HepG2 (cell line): Measurements from ENCODE around the gene FPR3. TPM values are rescaled to one million over a fixed set of nuclear protein-coding genes. Genes with fewer than 3 reads are reported as not detected.

Experiments used
- ATAC-seq: fragments of 200-7000 bp; cut with Tn5 transposase; 3 replicates; pipeline ENCODE4 v1.9.1; 2020; ENCODE audit warnings: mild to moderate bottlenecking, moderate library complexity
- BruUV-seq: library from RNA; stranded (reverse); fragments of 400-500 nt; replicated peaks from 2 replicates; lab custom pipeline; 2021; lab: Mats Ljungman, UMichigan
- CTCF ChIA-PET: fragments of 300-600 bp; formaldehyde crosslinking; extraction: SDS; loops from one replicate; lab custom pipeline; 2021; ENCODE audit warnings: low total read pairs, inconsistent platforms, low intra/inter-chr PET ratio; lab: Yijun Ruan, JAX
- POLR2A ChIA-PET: fragments of 350-600 bp; sonication (Branson Sonifier 250); formaldehyde crosslinking; loops from one replicate; lab custom pipeline; 2020; ENCODE audit warnings: antibody characterized with exemption, inconsistent platforms; lab: Yijun Ruan, JAX
- DNase-seq: peaks from one replicate; pipeline ENCODE4 v3.0.0-alpha.2; 2015; ENCODE audit warnings: low spot score
- FAIRE-seq: peaks from 3 replicates; lab custom pipeline; 2011; peaks lifted over from hg19 to GRCh38; lab: Jason Lieb, UNC
- H2AFZ ChIP-seq: one replicate; pipeline ENCODE4 v1.6.1; 2011; ENCODE audit warnings: low read length, inconsistent platforms
- H3K27ac ChIP-seq: fragments of 300-600 bp; 3 replicates; pipeline ENCODE4 v1.8.0; 2011; ENCODE audit warnings: mixed run types, mild to moderate bottlenecking, mixed read lengths, low read length, inconsistent platforms; ENCODE audit not compliant: insufficient read depth; ENCODE audit errors: extremely low read length
- H3K27me3 ChIP-seq, 2 experiments: fragments of 200-600 bp in 1 of 2; 2 replicates in 1 of 2; 3 replicates in 1 of 2; pipeline versions ENCODE4 v1.6.0 to v1.8.0; 2011; ENCODE audit warnings: low read length in 2 of 2, mild to moderate bottlenecking in 2 of 2, moderate library complexity in 2 of 2, inconsistent platforms in 1 of 2; ENCODE audit not compliant: insufficient read depth in 2 of 2, control insufficient read depth in 1 of 2
- H3K36me3 ChIP-seq, 2 experiments: fragments of 200-600 bp in 1 of 2; replicated peaks in 1 of 2; 2 replicates in 1 of 2; 3 replicates in 1 of 2; pipeline versions ENCODE4 v1.5.1 to v1.8.0; 2011; ENCODE audit warnings: low read length in 2 of 2, inconsistent platforms in 1 of 2; ENCODE audit not compliant: insufficient read depth in 2 of 2, control insufficient read depth in 1 of 2
- H3K4me1 ChIP-seq: 2 replicates; pipeline ENCODE4 v1.5.1; 2012; ENCODE audit warnings: low read length, inconsistent platforms; ENCODE audit not compliant: insufficient read depth
- H3K4me2 ChIP-seq: 2 replicates; pipeline ENCODE4 v1.6.0; 2011; ENCODE audit warnings: low read depth, low read length, inconsistent platforms
- H3K4me3 ChIP-seq, 3 experiments: fragments of 200-600 bp in 1 of 3; sonication (generic), shearing (Covaris generic) in 1 of 3; replicated peaks in 1 of 3; 2 replicates each; pipeline ENCODE4 v1.5.1; 2011 to 2016; ENCODE audit warnings: low read length in 3 of 3, inconsistent platforms in 2 of 3, low read depth in 2 of 3, mild to moderate bottlenecking in 2 of 3, control low read depth in 1 of 3, mixed read lengths in 1 of 3; ENCODE audit not compliant: insufficient read depth in 1 of 3
- H3K79me2 ChIP-seq: one replicate; pipeline ENCODE4 v1.6.1; 2011; ENCODE audit warnings: low read length, inconsistent platforms; ENCODE audit not compliant: insufficient read depth
- H3K9ac ChIP-seq: 2 replicates; pipeline ENCODE4 v1.6.0; 2011; ENCODE audit warnings: mild to moderate bottlenecking, low read depth, low read length, inconsistent platforms; ENCODE audit not compliant: insufficient read depth
- H3K9me3 ChIP-seq: 2 replicates; pipeline ENCODE4 v1.5.1; 2012; ENCODE audit warnings: mild to moderate bottlenecking, low read length
- H4K20me1 ChIP-seq: 2 replicates; pipeline ENCODE4 v1.6.0; 2011; ENCODE audit warnings: inconsistent platforms, mild to moderate bottlenecking, low read length, moderate library complexity; ENCODE audit not compliant: insufficient read depth
- CREM ChIP-seq, 2 experiments: sonication (generic) in 1 of 2; formaldehyde crosslinking in 1 of 2; IDR thresholded peaks; 2 replicates each; pipeline versions ENCODE4 v1.4.0 to v1.6.1; 2016 to 2020; ENCODE audit warnings: antibody characterized with exemption in 1 of 2, mild to moderate bottlenecking in 1 of 2, missing genetic modification reagents in 1 of 2
- MIER3 ChIP-seq: IDR thresholded peaks from 2 replicates; pipeline ENCODE4 v1.6.1; 2016; ENCODE audit warnings: missing compliant biosample characterization, borderline replicate concordance
- STAG1 ChIP-seq: sonication (generic); formaldehyde crosslinking; IDR thresholded peaks from 2 replicates; pipeline ENCODE4 v1.4.0; 2020; ENCODE audit warnings: missing genetic modification reagents
- TARDBP ChIP-seq: sonication (generic); formaldehyde crosslinking; IDR thresholded peaks from 2 replicates; pipeline ENCODE4 v1.8.0; 2022; ENCODE audit warnings: mild to moderate bottlenecking, missing genetic modification reagents
- ZKSCAN5 ChIP-seq: sonication (generic); formaldehyde crosslinking; IDR thresholded peaks from 2 replicates; pipeline ENCODE4 v1.5.1; 2020; ENCODE audit warnings: mild to moderate bottlenecking, missing genetic modification reagents
- ZNF121 ChIP-seq: sonication (generic); formaldehyde crosslinking; IDR thresholded peaks from 2 replicates; pipeline ENCODE4 v1.5.0; 2020; ENCODE audit warnings: mild to moderate bottlenecking, missing genetic modification reagents
- ZNF552 ChIP-seq: sonication (generic); formaldehyde crosslinking; IDR thresholded peaks from 2 replicates; pipeline ENCODE4 v1.9.0; 2022; ENCODE audit warnings: missing genetic modification reagents, mild to moderate bottlenecking, borderline replicate concordance
- ZNF577 ChIP-seq: sonication (generic); formaldehyde crosslinking; IDR thresholded peaks from 2 replicates; pipeline ENCODE4 v1.4.0; 2020; ENCODE audit warnings: mild to moderate bottlenecking, low read depth, missing genetic modification reagents, borderline replicate concordance
- WGBS: methylation state at CpG from one replicate; pipeline ENCODE4 v1.1.6; 2017; ENCODE audit warnings: low lambda C conversion rate; 5-methylcytosine and 5-hydroxymethylcytosine counted together
- in situ Hi-C: cut with HindIII; loops from 2 replicates; pipeline ENCODE4 v1.10.0; 2017; ENCODE audit warnings: low pct_unique_long_range_greater_than_20kb; ENCODE audit not compliant: extremely low pct_ligation_motif_present
- intact Hi-C: fragments of 100-400 bp; cut with micrococcal nuclease; formaldehyde crosslinking; loops from one replicate; pipeline ENCODE4 v1.10.0; 2022; ENCODE audit not compliant: unreplicated experiment
- polyA plus RNA-seq, 8 experiments: library from polyadenylated mRNA; depleted of rRNA in 3 of 8; stranded (reverse) in 7 of 8; unstranded in 1 of 8; fragments of >200 nt; fragmentation: Illumina TruSeq in 4 of 8; extraction: Trizol in 4 of 8; gene quantifications; 2 replicates each; pipeline versions ENCODE4 v1.2.1 to v1.2.3, GENCODE V29; 2011 to 2016; ENCODE audit warnings: low read depth in 4 of 8, missing spikeins in 1 of 8, mixed read lengths in 1 of 8; ENCODE audit not compliant: insufficient read depth in 1 of 8
- total RNA-seq, 5 experiments: library from RNA; depleted of rRNA; stranded (reverse); fragments of >200 nt; fragmentation: Illumina TruSeq; extraction: Trizol; gene quantifications; 2 replicates each; pipeline ENCODE4 v1.2.3, GENCODE V29; 2016; ENCODE audit warnings: low read depth in 1 of 5
- TF ChIP-seq, protein P1 (sequence below): sonication (generic); formaldehyde crosslinking; IDR thresholded peaks from 2 replicates; pipeline ENCODE4 v1.8.0; 2022; ENCODE audit warnings: missing genetic modification reagents, mild to moderate bottlenecking, borderline replicate concordance
- TF ChIP-seq, protein P2 (sequence below): sonication (generic); formaldehyde crosslinking; IDR thresholded peaks from 2 replicates; pipeline ENCODE4; 2020; ENCODE audit warnings: missing genetic modification reagents, mild to moderate bottlenecking, borderline replicate concordance
- TF ChIP-seq, protein P3 (sequence below): sonication (generic); formaldehyde crosslinking; IDR thresholded peaks from 2 replicates; pipeline ENCODE4 v1.5.1; 2020; ENCODE audit warnings: missing genetic modification reagents, mild to moderate bottlenecking, borderline replicate concordance

Gene FPR3
- total and polyA plus RNA-seq, 2 of the 13 experiments (the other 11 are each of a cell fraction or from before 2014, with no cell fraction given): not detected

DNA sequence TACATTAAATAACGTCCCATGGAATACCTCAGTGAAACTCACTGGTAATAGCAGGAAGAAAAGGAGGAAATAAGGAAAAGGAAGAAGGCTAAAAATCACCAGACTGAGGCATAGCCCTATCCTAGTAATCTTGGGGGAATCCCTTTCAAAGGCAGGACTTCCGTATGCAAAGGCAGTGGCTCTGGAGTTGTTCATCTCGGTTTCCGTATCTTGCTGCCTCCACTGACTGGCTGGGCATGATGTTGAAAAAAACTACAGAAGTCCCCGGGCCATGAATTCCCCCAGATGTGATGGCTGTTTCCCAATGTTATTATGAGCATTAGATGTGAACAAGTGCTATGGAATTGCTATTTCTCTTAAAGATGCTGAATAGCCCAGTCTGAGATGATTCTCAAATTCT is 28.5 kb upstream of the FPR3 start:
- ATAC-seq: no peak
- POLR2A ChIA-PET: no interaction called here
- Histone ChIP-seq H3K4me3 (no peak overlapping the region), H3K4me1 (no peaks in the 10 kb centered on the region), H3K79me2 (no peaks in the 10 kb centered on the region), H3K27me3 (no peaks in the 10 kb centered on the region; a peak in 1 of 5 replicates), H3K9me3 (no peaks in the 10 kb centered on the region), H3K27ac (no peak overlapping the region), H3K9ac (no peak overlapping the region), H3K4me2 (no peak overlapping the region), H3K36me3 (no peaks in the 10 kb centered on the region)
- in situ Hi-C loops: no loop called here
- no peak for DNase-seq
- no TSS peak for BruUV-seq
- TF ChIP-seq, protein P1, sequence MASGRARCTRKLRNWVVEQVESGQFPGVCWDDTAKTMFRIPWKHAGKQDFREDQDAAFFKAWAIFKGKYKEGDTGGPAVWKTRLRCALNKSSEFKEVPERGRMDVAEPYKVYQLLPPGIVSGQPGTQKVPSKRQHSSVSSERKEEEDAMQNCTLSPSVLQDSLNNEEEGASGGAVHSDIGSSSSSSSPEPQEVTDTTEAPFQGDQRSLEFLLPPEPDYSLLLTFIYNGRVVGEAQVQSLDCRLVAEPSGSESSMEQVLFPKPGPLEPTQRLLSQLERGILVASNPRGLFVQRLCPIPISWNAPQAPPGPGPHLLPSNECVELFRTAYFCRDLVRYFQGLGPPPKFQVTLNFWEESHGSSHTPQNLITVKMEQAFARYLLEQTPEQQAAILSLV (CRISPR knock-in tag): no peak
- no peak for TF ChIP-seq ZKSCAN5 (CRISPR knock-in tag)
- TF ChIP-seq, all 625 proteins: peak for 0
- intact Hi-C loops: no loop called here
- no peaks in the 10 kb centered on the region for H4K20me1 ChIP-seq
- CTCF ChIA-PET: no interaction called here
- H2AFZ ChIP-seq: no peak overlapping the region
- no peak for FAIRE-seq
- 20% methylated on average over 5 of the region's 5 CpGs for WGBS

DNA sequence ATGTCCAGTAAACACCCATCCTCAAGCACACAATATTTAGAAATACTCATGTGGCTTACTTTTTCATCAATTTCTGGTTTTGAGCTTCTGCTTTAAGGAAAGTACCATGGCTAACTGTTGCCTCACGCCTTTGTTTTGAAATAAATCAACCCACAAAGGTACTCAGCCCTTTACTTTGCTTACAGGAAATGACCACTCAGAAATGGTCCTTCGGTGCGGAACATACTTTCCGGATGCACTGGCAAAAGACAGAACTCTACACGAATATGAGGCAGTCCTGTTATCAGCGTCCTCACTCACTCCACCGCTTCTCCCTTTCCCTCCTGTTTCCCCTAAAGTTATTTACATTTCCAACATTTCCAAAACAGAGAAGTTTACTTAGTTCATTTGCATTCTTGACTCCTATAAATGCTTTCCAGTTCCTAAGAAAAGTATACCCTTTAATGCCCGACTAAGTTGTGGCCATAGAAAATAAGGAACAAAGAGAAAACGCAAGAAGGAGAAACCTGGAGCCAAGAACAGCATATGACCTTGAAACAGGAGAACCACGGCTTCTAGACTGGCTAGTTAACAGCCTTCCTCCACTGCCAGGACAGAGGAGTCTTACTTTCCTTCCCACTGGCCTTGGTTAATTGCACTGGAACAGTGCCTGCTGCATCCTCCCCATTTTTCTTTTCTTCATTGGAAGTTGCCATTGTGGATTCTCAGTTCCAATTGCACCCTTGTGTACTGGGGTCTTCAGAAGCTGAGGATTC is 23.4 kb upstream of the FPR3 start:
- Histone ChIP-seq H3K27me3 (no peaks in the 10 kb centered on the region), H3K36me3 (no peaks in the 10 kb centered on the region), H4K20me1 (no peaks in the 10 kb centered on the region), H2AFZ (no peak overlapping the region), H3K9ac (no peak overlapping the region), H3K79me2 (no peaks in the 10 kb centered on the region), H3K4me1 (no peaks in the 10 kb centered on the region), H3K4me2 (no peak overlapping the region), H3K4me3 (no peak overlapping the region), H3K27ac (no peak overlapping the region), H3K9me3 (no peaks in the 10 kb centered on the region)
- no TSS peak for BruUV-seq
- intact Hi-C loops: no loop called here
- ChIA-PET CTCF (no interaction called here), POLR2A (no interaction called here)
- FAIRE-seq: no peak
- ATAC-seq: no peak
- in situ Hi-C loops: no loop called here
- no peak for DNase-seq
- 29% methylated on average over 10 of the region's 10 CpGs for WGBS
- TF ChIP-seq, protein P2, sequence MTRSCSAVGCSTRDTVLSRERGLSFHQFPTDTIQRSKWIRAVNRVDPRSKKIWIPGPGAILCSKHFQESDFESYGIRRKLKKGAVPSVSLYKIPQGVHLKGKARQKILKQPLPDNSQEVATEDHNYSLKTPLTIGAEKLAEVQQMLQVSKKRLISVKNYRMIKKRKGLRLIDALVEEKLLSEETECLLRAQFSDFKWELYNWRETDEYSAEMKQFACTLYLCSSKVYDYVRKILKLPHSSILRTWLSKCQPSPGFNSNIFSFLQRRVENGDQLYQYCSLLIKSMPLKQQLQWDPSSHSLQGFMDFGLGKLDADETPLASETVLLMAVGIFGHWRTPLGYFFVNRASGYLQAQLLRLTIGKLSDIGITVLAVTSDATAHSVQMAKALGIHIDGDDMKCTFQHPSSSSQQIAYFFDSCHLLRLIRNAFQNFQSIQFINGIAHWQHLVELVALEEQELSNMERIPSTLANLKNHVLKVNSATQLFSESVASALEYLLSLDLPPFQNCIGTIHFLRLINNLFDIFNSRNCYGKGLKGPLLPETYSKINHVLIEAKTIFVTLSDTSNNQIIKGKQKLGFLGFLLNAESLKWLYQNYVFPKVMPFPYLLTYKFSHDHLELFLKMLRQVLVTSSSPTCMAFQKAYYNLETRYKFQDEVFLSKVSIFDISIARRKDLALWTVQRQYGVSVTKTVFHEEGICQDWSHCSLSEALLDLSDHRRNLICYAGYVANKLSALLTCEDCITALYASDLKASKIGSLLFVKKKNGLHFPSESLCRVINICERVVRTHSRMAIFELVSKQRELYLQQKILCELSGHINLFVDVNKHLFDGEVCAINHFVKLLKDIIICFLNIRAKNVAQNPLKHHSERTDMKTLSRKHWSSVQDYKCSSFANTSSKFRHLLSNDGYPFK (CRISPR knock-in tag): no peak
- TF ChIP-seq STAG1 (CRISPR knock-in tag) (no peak), ZNF552 (CRISPR knock-in tag) (no peak), TARDBP (no peak), CREM (IDR thresholded peaks at IDR 0.05) (no peak), CREM (CRISPR knock-in tag; IDR thresholded peaks at IDR 0.05) (no peak), MIER3 (no peak), ZNF121 (CRISPR knock-in tag) (no peak), ZNF577 (CRISPR knock-in tag) (no peak)
- TF ChIP-seq, protein P3, sequence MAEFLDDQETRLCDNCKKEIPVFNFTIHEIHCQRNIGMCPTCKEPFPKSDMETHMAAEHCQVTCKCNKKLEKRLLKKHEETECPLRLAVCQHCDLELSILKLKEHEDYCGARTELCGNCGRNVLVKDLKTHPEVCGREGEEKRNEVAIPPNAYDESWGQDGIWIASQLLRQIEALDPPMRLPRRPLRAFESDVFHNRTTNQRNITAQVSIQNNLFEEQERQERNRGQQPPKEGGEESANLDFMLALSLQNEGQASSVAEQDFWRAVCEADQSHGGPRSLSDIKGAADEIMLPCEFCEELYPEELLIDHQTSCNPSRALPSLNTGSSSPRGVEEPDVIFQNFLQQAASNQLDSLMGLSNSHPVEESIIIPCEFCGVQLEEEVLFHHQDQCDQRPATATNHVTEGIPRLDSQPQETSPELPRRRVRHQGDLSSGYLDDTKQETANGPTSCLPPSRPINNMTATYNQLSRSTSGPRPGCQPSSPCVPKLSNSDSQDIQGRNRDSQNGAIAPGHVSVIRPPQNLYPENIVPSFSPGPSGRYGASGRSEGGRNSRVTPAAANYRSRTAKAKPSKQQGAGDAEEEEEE (CRISPR knock-in tag): no peak
